Dedifferentiated amniotic fluid mesenchymal stem cell (primary cell): ENCODE data around the gene CHAMP1.

Source experiments
- DNase-seq: peaks from one replicate; pipeline ENCODE4 v3.0.0-alpha.2; 2016; ENCODE audit errors: extremely low spot score

Gene CHAMP1

DNA sequence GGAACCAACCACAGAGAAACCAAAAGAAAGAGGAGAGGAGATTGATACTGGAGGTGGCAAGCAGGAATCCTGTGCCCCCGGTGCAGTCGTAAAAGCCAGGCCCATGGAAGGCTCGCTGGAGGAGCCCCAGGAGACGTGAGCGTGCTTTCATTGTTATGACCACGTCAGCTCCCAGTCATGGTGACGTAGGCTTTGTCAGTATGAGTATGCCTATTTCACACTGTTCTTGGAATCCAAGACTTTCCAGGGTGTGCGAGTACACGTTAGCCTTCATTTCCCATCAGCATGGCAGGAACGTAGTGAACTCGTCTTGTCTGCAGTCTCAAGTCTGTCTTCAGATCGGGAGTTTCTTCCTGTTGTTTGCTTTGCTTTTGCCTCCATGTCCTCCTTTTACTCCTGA lies 15.4 kb upstream of the CHAMP1 start:
- DNase-seq: no peak

DNA sequence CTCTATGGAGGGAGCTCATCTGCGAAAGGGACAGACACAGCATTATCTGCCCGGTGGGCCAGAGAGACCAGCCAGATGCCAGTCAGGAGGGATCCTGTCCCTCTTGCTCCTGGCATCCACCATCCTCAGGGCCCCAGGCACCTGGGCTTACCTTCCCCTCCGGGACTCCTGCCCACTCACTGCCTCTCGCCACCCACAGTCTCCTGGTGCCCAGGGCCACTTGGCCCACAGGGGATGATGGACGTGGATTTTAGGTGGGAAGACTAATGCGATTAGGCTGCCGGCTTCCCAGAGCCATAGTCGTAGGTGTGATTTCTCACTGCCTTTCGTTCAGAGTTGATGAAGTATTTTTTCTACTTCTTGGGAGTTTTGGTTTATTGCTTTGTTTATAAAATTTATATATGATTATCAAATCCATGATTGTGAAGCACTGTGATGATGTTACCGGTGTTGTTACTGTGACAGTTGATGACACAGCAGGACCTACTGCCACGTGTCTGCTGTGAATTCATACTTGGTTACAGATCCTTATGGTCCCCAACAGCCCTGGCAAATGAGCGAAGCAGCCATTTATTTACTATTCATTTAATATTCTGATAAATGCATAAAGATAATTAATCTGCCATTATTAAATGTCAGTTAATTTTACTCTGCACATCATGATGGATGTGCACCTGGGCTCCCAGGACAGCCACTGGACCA lies 14.5 kb upstream of the CHAMP1 start:
- no peak for DNase-seq

DNA sequence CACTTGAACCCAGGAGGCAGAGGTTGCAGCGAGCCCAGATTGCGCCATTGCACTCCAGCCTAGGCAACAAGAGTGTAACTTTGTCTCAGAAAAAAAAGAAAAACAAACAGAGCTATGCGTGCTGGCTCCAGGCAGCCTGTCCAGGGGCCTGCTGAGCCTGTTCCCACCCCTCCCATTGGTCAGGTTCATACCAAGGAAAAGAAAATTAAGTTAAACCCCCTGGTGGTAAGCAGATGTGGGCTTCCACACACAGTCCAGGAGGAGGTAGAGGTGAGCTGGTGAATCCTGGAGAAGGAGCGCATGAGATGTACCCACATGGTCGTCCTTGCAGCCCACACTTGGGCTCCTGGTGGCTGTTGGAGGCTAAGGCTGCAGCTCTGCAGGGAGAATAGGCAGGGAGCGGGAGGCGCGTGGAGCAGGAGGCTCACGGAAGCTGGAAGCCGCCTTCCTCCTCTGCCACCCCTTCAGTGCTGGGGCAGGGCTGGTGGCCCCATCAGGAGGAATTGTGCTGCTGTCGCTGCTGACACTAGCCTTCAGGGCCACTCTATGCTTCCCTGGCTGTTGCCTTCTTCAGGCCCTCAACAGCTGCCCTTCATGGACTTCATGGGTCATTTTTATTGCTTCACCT lies 10.5 kb upstream of the CHAMP1 start:
- DNase-seq: no peak

- no peak for DNase-seq
These were observed 9.8 kb upstream of the CHAMP1 start for GRCh38 chr13:114304346-114305034.

DNA sequence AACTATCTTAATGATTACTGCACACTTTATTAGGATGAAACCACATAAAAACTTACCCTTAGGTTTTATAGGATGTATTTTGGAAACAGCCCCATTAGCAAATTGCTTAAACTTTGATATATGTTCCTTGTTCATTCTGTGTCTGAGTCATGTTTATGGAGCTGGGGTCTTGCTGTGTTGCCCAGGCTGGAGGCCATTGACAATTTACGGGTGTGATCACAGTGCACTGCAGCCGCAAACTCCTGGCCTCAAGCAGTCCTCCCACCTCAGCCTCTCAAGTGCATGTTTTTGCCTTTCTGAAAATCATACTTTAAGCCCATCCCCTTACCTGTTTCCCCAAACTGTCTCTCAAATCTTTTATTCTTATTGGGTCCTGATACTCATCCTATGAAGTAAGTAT lies 5.2 kb upstream of the CHAMP1 start:
- no peak for DNase-seq

DNA sequence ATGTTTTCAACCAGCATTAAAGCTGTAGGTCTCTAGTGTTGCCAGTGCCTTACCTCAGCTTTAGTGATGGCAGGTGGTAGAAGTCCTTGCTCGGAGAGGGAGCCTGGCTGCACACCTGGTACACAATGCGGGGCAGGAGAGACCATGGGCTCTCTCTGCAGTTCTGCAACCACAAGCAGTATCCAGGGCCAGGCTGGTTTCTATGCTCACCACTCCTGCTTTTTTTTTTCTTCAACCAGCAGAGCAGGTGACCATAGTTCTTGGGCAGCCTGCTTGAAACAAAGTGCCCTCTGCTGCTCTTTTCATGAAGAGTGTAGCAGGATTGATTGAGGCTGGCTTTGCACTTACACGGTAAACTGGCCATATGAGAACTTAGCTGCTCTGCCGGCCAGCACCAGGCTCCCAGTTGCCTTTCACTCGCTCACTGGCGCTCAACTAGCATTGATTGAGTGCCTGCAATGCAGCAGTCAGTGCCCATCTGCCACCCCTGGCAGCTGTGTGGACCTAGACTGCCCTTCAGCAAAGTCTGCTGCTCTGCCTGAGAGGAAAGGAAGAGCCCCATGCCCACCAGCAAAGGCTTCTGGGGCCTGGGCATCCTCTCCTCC lies 4.4 kb upstream of the CHAMP1 start:
- no peak for DNase-seq

- DNase-seq: no peak
These were observed 3.3 kb upstream of the CHAMP1 start for GRCh38 chr13:114310956-114311355.

DNA sequence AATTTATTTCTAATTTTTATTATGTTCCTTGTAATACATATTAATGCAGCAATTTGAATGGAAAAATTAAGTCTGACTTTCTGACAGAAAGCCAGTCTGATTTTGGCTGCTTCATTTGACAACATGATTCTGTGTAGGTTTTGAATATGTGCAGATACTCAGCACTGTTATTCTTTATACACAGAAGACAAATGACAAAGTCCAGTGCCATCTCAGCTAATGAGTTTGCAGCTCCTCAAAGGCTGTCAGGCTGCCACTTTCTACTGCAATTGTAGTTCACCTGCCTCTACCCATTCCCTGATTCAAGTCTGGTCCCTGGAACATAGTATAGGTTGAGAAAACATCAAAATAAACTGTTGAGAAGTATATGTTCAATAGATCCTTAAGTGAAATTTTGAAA lies 2.9 kb upstream of the CHAMP1 start:
- DNase-seq: no peak

DNA sequence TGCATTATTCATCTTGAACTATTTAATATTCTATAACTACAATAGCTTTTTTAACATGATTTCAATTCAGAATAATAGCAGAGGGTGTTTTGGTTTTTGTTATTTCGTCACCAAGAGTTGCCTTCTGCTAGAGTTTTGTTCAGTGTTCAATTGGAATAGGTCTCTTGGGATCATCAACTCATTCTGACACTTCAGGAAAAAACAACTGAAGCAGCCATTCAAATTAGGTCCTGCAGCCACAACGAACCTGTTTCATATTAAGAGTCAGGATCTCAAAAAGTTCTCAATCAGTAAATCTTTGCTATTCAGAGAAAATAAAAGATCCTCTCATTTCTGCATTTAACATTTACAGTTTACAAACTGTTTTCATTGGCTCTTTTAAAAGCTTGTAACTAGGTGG lies 2.4 kb upstream of the CHAMP1 start:
- DNase-seq: no peak

DNA sequence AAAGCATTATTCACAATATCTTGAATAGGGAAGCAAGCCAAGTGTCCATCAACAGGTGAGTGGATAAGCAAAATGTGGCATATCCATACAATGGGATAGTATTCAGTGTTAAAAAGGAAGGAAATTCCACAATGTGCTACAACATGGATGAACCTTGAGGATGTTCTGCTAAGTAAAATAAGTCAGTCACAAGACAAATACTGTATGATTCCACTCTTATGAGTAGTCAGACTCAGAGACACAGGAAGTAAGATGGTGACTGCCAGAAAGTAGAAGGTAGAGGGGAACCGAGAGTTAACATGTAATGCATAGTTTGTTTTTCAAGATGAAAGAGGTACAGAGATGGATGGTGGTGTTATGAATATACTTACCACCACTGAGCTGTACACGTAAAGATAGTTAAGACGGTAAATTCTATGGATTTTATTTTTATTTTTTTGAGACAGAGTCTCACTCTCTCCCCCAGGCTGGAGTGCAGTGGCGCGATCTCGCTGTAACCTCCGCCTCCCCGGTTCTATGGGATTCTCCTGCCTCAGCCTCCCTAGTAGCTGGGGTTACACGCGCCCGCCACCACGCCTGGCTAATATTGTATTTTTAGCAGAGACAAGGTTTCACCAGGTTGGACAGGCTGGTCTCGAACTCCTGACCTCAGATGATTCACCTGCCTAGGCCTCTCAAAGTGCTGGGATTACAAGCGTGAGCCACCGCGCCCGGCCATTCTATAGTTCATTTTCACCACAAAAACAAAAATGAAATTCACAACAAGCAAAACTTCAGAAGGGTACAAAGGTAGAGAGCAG lies 1.0 kb upstream of the CHAMP1 start:
- DNase-seq: no peak

GRCh38 chr13:114315074-114315785 lies 927 bp downstream of the CHAMP1 start:
- DNase-seq: no peak

GRCh38 chr13:114318624-114319023 lies 4.3 kb downstream of the CHAMP1 start:
- no peak for DNase-seq

- DNase-seq: peak; percentile 76
These were observed 5.2 kb downstream of the CHAMP1 start for GRCh38 chr13:114319441-114319913.

DNA sequence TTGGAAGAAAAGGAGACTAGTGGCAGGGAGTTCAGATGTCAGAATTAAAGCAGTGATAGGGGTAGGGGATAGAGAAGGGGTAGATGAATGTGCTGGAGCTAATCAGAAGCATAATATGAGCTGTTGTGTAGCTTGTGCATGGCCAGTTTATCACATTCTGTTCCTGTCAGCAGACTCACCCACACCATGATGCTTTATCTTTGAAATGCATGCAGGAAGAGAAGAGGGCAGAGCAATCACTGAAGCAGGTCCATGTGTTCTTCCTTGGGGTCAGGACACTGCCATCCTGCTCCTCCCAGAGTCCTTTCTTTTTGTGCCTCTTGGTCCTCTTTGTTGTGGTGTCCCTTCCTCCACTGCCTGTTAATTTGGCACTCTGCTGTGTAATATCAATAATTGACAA lies 5.8 kb downstream of the CHAMP1 start:
- DNase-seq: no peak

- no peak for DNase-seq
These were observed 7.0 kb downstream of the CHAMP1 start for GRCh38 chr13:114321256-114321655.

- DNase-seq: no peak
These were observed 9.0 kb downstream of the CHAMP1 start for GRCh38 chr13:114323349-114323748.

DNA sequence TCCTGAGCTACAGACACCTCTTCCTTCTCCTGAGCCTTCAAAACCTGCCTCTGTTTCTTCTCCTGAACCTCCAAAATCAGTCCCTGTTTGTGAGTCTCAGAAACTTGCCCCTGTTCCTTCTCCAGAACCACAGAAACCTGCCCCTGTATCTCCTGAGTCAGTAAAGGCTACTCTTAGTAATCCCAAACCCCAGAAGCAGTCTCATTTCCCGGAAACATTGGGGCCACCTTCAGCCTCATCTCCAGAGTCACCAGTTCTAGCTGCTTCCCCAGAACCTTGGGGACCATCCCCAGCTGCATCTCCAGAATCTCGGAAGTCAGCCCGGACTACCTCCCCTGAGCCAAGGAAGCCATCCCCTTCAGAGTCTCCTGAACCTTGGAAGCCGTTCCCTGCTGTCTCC lies 10.0 kb downstream of the CHAMP1 start:
- DNase-seq: no peak

GRCh38 chr13:114325729-114326128 lies 11.4 kb downstream of the CHAMP1 start:
- DNase-seq: no peak

DNA sequence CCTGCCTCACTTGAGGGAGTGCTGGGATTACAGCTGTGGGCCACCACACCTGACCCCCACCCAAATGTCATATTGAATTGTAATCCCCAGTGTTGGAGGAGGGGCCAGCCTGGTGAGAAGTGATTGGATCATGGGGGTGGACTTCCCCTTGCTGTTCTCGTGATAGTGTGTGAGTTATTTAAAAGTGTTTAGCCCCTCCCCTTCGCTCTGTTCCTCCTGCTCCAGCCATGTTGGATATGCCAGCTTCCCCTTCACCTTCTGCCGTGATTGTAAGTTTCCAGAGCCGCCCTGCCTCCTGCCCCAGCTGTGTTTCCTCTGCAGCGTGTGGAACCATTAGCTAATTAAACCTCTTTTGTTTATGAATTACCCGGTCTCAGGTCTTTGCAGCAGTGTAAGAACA lies 13.7 kb downstream of the CHAMP1 start:
- DNase-seq: no peak

- DNase-seq: no peak
These were observed 14.3 kb downstream of the CHAMP1 start for GRCh38 chr13:114328595-114328994.

DNA sequence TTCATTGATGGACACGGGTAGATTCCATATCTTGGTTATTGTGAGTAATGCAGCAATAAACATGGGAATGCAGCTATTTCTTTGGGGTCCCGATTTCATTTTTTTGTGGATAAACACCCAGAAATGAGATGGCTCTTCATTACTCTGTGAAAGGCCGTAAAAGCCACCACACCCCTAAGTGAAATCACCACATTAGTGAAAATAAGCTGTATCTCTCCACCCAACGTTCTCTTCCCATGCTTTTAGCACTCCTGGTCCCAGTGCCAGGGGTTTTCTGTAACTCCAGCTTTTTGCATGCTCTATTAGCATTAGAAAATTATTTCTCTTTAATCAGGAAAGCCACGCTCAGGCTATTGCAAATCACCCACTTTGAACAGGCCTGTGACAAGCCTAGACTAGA lies 15.8 kb downstream of the CHAMP1 start:
- DNase-seq: no peak
